ENCODE results near the gene HLA-DMA.

The HLA-DMA gene

GRCh38 chr6:32922083-32922482 is 30.8 kb downstream of the HLA-DMA start:
- DNase-seq = no peak

- no peak for DNase-seq
These were observed 32.2 kb downstream of the HLA-DMA start for GRCh38 chr6:32920715-32921114.

GRCh38 chr6:32912951-32913350 is 39.9 kb downstream of the HLA-DMA start:
- DNase-seq = no peak

GRCh38 chr6:32908897-32909296 is 44.0 kb downstream of the HLA-DMA start:
- DNase-seq = no peak

GRCh38 chr6:32906539-32906938 is 46.4 kb downstream of the HLA-DMA start:
- DNase-seq = no peak

GRCh38 chr6:32905078-32905477 is 47.8 kb downstream of the HLA-DMA start:
- DNase-seq = no peak

- DNase-seq = no peak
These were observed 48.9 kb downstream of the HLA-DMA start for GRCh38 chr6:32903952-32904351.

All from NCI-H226 (cell line).